ENCODE data around the gene EPS8. TPM values are rescaled to one million over a fixed set of nuclear protein-coding genes. Genes with fewer than 3 reads are reported as not detected.

Gene EPS8
- total RNA-seq, 1 donor from 2014 or later, result 72.8 TPM

DNA sequence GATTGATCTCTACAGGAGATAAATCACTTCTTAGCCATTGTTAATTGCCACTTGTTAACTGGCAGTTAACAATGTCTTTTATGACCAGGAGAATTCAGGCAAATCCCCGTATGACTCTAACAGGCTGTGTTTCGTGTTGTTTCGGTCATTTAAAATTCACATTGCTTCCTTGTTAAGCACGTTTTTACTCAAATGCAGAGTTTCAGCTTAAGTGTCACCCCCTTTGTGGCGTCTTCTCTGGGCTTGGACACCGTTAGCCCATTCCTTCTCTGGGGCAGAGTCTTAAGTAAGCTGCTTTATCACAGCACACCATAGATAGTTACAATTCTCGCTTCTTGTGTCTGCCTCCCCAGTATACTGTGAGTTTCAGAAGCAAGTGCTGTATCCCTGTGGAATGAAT lies 205.4 kb downstream of the EPS8 start:
- no peak for TF ChIP-seq CTCF (IDR thresholded peaks at IDR 0.05)
- DNase-seq (no peak), ATAC-seq (no peak)
- H3K36me3 ChIP-seq, result peaks cover 4% of the 10 kb centered on the region
- no peaks in the 10 kb centered on the region for H3K4me1 ChIP-seq
- no peaks in the 10 kb centered on the region for H3K27me3 ChIP-seq (ENCODE audit: low read depth)
- H3K27ac ChIP-seq, result no peak overlapping the region
- intact Hi-C loops (cut with DNase I), result no loop called here
- H3K4me3 ChIP-seq, result no peak overlapping the region
- H3K9me3 ChIP-seq, result no peaks in the 10 kb centered on the region

DNA sequence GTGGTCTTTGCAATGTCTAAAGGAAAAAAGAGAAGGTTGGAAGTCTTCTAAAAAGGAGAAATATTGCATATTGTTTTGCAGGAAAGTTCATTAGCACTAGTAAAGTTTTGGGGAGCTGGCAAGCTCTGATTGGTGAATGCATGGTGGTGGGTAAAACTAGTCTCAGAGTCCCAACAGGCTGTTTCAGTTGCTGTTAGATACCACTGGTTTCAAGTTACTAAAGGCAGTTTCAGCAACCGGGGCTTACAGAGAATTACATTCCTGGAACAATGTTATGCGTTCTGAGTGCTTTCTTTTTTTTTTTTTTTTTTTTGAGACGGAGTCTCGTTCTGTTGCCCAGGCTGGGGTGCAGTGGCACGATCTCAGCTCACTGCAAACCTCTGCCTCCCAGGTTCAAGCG lies 208.2 kb downstream of the EPS8 start:
- DNase-seq, result no peak
- no peak for ATAC-seq
- H3K27me3 ChIP-seq (ENCODE audit: low read depth), result no peaks in the 10 kb centered on the region
- intact Hi-C loops (cut with DNase I), result no loop called here
- no peak overlapping the region for H3K27ac ChIP-seq
- no peak for TF ChIP-seq CTCF (IDR thresholded peaks at IDR 0.05)
- no peaks in the 10 kb centered on the region for H3K9me3 ChIP-seq
- H3K36me3 ChIP-seq, result peaks cover 4% of the 10 kb centered on the region
- no peak overlapping the region for H3K4me3 ChIP-seq
- no peaks in the 10 kb centered on the region for H3K4me1 ChIP-seq

GRCh38 chr12:15580431-15580830 lies 208.8 kb downstream of the EPS8 start:
- no peak for TF ChIP-seq CTCF (IDR thresholded peaks at IDR 0.05)
- Histone ChIP-seq H3K4me3 (no peak overlapping the region), H3K9me3 (no peaks in the 10 kb centered on the region), H3K27ac (no peak overlapping the region), H3K27me3 (ENCODE audit: low read depth) (no peaks in the 10 kb centered on the region), H3K36me3 (peaks cover 4% of the 10 kb centered on the region), H3K4me1 (no peaks in the 10 kb centered on the region)
- intact Hi-C loops (cut with DNase I), result no loop called here
- no peak for ATAC-seq
- no peak for DNase-seq

GRCh38 chr12:15575671-15576541 lies 213.3 kb downstream of the EPS8 start:
- ATAC-seq (no peak), DNase-seq (no peak)
- H3K27me3 ChIP-seq (ENCODE audit: low read depth), result no peaks in the 10 kb centered on the region
- no peak for TF ChIP-seq CTCF (IDR thresholded peaks at IDR 0.05)
- H3K4me1 ChIP-seq, result no peaks in the 10 kb centered on the region
- no peak overlapping the region for H3K27ac ChIP-seq
- intact Hi-C loops (cut with DNase I), result no loop called here
- no peaks in the 10 kb centered on the region for H3K9me3 ChIP-seq
- H3K4me3 ChIP-seq, result no peak overlapping the region
- no peaks in the 10 kb centered on the region for H3K36me3 ChIP-seq

DNA sequence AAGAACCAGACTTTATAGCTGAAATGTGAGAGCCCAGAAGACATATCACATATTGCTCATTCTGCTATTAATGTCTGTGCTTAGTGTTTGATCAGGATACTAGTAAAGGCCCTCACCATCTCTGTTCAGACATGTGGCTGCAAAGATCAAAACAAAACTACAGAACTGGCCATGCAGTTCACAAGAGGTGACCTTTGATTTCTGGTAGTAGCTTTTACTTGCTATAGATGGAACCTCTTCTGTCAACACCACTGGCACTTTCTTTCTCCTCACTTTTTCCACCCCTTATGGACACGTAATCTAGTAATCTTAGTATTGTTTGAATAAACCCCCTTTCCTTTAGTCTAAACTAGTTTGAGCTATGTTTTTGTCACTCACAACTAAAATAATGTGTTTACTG lies 214.8 kb downstream of the EPS8 start:
- Histone ChIP-seq H3K4me1 (peaks cover 5% of the 10 kb centered on the region), H3K27me3 (ENCODE audit: low read depth) (no peaks in the 10 kb centered on the region), H3K27ac (no peak overlapping the region), H3K36me3 (no peaks in the 10 kb centered on the region), H3K4me3 (no peak overlapping the region), H3K9me3 (no peaks in the 10 kb centered on the region)
- ATAC-seq (no peak), DNase-seq (no peak)
- no peak for TF ChIP-seq CTCF (IDR thresholded peaks at IDR 0.05)
- intact Hi-C loops (cut with DNase I), result no loop called here

Other genes with a start within 250 kb of the EPS8 start
- gene STRAP, start 93.0 kb upstream of the EPS8 start, total RNA-seq, result 65.4 TPM
- gene DERA, start 121.9 kb upstream of the EPS8 start, total RNA-seq, result 44.0 TPM

Data from lower lobe of right lung (tissue), 2 donors.